Pancreas (tissue), 10 donors: Measurements from ENCODE around the gene RERE. TPM values are rescaled to one million over a fixed set of nuclear protein-coding genes. Genes with fewer than 3 reads are reported as not detected.

Experiments used
- ATAC-seq, 4 donors: fragments of 200-7000 bp; cut with Tn5 transposase; one replicate each; pipeline versions ENCODE4 v1.8.0 to v1.9.1; 2020; ENCODE audit warnings: mild to moderate bottlenecking in 4 of 4, moderate library complexity in 4 of 4
- DNase-seq, 6 donors: peaks; one replicate each; pipeline ENCODE4 v3.0.0-alpha.2; 2020
- FAIRE-seq: peaks from 2 replicates; lab custom pipeline; 2012; peaks lifted over from hg19 to GRCh38; lab: Jason Lieb, UNC
- H3K27ac ChIP-seq, 4 donors: fragments of 200-600 bp; sonication (generic); 1 replicate in 3 of 4; 2 replicates in 1 of 4; pipeline versions ENCODE4 v1.5.0 to v1.8.0; 2020
- H3K27me3 ChIP-seq, 4 donors: fragments of 200-600 bp; one replicate each; pipeline ENCODE4 v1.8.0; 2021
- H3K36me3 ChIP-seq, 3 donors: fragments of 200-600 bp; sonication (generic) in 1 of 3; one replicate each; pipeline versions ENCODE4 v1.5.0 to v1.8.0; 2020 to 2021
- H3K4me1 ChIP-seq, 3 donors: fragments of 200-600 bp; one replicate each; pipeline ENCODE4 v1.8.0; 2021
- H3K4me3 ChIP-seq, 4 donors: fragments of 200-600 bp; sonication (generic) in 2 of 4; one replicate each; pipeline versions ENCODE4 v1.5.0 to v1.8.0; 2020 to 2021
- H3K9me3 ChIP-seq, 4 donors: fragments of 200-600 bp; one replicate each; pipeline ENCODE4 v1.8.0; 2021
- CTCF ChIP-seq, 4 donors: fragments of 200-600 bp; sonication (generic) in 3 of 4; IDR thresholded peaks; one replicate each; pipeline versions ENCODE4 v1.5.0 to v1.8.0; 2021; ENCODE audit warnings: antibody characterized with exemption in 4 of 4
- WGBS, 2 donors: extraction: QIAGEN DNeasy Blood & Tissue Kit; methylation state at CpG; one replicate each; pipeline ENCODE4 v1.1.7; 2013; 5-methylcytosine and 5-hydroxymethylcytosine counted together
- intact Hi-C, 3 donors: fragments of 100-400 bp; cut with DNase I; formaldehyde crosslinking; loops; one replicate each; pipeline versions ENCODE4 v1.11.1 to v1.14.2; 2022
- polyA plus RNA-seq, 2 donors: library from polyadenylated mRNA; stranded (reverse); fragments of 200-250 nt; gene quantifications; one replicate each; pipeline ENCODE4 v1.2.3, GENCODE V29; 2013
- total RNA-seq, 6 donors: library from RNA; stranded (reverse); fragmentation: NEBNext Ultra II Directional in 4 of 6; extraction: Animal tissue kit (Norgen Biotek cat#: 25700) in 4 of 6; gene quantifications; one replicate each; pipeline versions ENCODE4 v1.2.1 to v1.2.4, GENCODE V29; 2021 to 2023
- donor health status: healthy with polysubstance abuse.
- donor health status: DM: no; HTN: no; CAD: no; lungs with moderate emphysema.
- donor health status: DM: no; HTN: no; CAD: no.
- donor health status: control.
- donor health status: control.
- donor health status: Bipolar disorder and iron deficiency.
- donor health status: DM: yes; HTN: yes; CAD: no.
- donor health status: DM: no; HTN: no; CAD: no.
- donor health status: DM: no; HTN: no; CAD: no.
- donor health status: DM: yes; HTN: yes; CAD: no.

Gene RERE
- total and polyA plus RNA-seq, 8 donors: 27.0 to 76.7 (median 50.7) TPM

GRCh38 chr1:8398086-8398485 is 419.4 kb downstream of the RERE start:
- H3K9me3 ChIP-seq: no peaks in the 10 kb centered on the region
- DNase-seq (no peak), ATAC-seq (no peak), FAIRE-seq (no peak)
- no peak overlapping the region for H3K4me3 ChIP-seq
- peak overlapping the region in 2 of 4 donors; percentile 5 to 13 for H3K27ac ChIP-seq
- intact Hi-C loops: no loop called here
- H3K27me3 ChIP-seq: no peaks in the 10 kb centered on the region
- 93 to 98% methylated on average over 2 of the region's 2 CpGs for whole genome bisulfite sequencing, 2 donors
- H3K36me3 ChIP-seq: no peaks in the 10 kb centered on the region
- no peak for TF ChIP-seq CTCF (IDR thresholded peaks at IDR 0.05)
- peaks cover 0 to 41% (median 17%) of the 10 kb centered on the region in 3 donors for H3K4me1 ChIP-seq

GRCh38 chr1:8397511-8397910 is 419.9 kb downstream of the RERE start:
- Histone ChIP-seq H3K9me3 (no peaks in the 10 kb centered on the region), H3K4me1 (peaks cover 0 to 41% (median 17%) of the 10 kb centered on the region in 3 donors), H3K27me3 (no peaks in the 10 kb centered on the region), H3K27ac (peak overlapping the region in 2 of 4 donors; percentile 5 to 50), H3K36me3 (no peaks in the 10 kb centered on the region), H3K4me3 (no peak overlapping the region)
- FAIRE-seq (no peak), DNase-seq (no peak), ATAC-seq (peak in 3 of 4 donors; percentile 43 to 53 (median 52))
- WGBS, 2 donors: 54 to 64% methylated on average over 2 of the region's 2 CpGs
- no peak for TF ChIP-seq CTCF (IDR thresholded peaks at IDR 0.05)
- intact Hi-C loops: no loop called here

GRCh38 chr1:8396786-8397406 is 420.5 kb downstream of the RERE start:
- no peak for TF ChIP-seq CTCF (IDR thresholded peaks at IDR 0.05)
- Histone ChIP-seq H3K36me3 (no peaks in the 10 kb centered on the region), H3K9me3 (no peaks in the 10 kb centered on the region), H3K4me3 (no peak overlapping the region), H3K4me1 (peaks cover 0 to 41% (median 17%) of the 10 kb centered on the region in 3 donors), H3K27ac (peak overlapping the region in 2 of 4 donors; percentile 5 to 50), H3K27me3 (no peaks in the 10 kb centered on the region)
- DNase-seq (no peak), ATAC-seq (peak in 3 of 4 donors; percentile 55 to 63 (median 61)), FAIRE-seq (no peak)
- 50 to 57% methylated on average over 4 of the region's 4 CpGs for WGBS, 2 donors
- intact Hi-C loops: no loop called here

- Histone ChIP-seq H3K4me1 (peaks cover 0 to 42% (median 17%) of the 10 kb centered on the region in 3 donors), H3K4me3 (no peak overlapping the region), H3K9me3 (no peaks in the 10 kb centered on the region), H3K36me3 (no peaks in the 10 kb centered on the region), H3K27me3 (no peaks in the 10 kb centered on the region), H3K27ac (peak overlapping the region in 2 of 4 donors; percentile 48 to 50)
- TF ChIP-seq CTCF (IDR thresholded peaks at IDR 0.05): no peak
- FAIRE-seq (no peak), ATAC-seq (no peak), DNase-seq (no peak)
- intact Hi-C loops: no loop called here
- 54 to 57% methylated on average over 8 of the region's 8 CpGs for WGBS, 2 donors
Measured at GRCh38 chr1:8396083-8396785, 421.2 kb downstream of the RERE start.
